HG03460 (cell line): ENCODE data around the gene ADAMTS15.

Experiments used
- ATAC-seq: cut with Tn5 transposase; IDR thresholded peaks from one replicate; pipeline ENCODE4 v1.9.1; 2021; ENCODE audit not compliant: unreplicated experiment

The ADAMTS15 gene, protein sequence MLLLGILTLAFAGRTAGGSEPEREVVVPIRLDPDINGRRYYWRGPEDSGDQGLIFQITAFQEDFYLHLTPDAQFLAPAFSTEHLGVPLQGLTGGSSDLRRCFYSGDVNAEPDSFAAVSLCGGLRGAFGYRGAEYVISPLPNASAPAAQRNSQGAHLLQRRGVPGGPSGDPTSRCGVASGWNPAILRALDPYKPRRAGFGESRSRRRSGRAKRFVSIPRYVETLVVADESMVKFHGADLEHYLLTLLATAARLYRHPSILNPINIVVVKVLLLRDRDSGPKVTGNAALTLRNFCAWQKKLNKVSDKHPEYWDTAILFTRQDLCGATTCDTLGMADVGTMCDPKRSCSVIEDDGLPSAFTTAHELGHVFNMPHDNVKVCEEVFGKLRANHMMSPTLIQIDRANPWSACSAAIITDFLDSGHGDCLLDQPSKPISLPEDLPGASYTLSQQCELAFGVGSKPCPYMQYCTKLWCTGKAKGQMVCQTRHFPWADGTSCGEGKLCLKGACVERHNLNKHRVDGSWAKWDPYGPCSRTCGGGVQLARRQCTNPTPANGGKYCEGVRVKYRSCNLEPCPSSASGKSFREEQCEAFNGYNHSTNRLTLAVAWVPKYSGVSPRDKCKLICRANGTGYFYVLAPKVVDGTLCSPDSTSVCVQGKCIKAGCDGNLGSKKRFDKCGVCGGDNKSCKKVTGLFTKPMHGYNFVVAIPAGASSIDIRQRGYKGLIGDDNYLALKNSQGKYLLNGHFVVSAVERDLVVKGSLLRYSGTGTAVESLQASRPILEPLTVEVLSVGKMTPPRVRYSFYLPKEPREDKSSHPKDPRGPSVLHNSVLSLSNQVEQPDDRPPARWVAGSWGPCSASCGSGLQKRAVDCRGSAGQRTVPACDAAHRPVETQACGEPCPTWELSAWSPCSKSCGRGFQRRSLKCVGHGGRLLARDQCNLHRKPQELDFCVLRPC

DNA sequence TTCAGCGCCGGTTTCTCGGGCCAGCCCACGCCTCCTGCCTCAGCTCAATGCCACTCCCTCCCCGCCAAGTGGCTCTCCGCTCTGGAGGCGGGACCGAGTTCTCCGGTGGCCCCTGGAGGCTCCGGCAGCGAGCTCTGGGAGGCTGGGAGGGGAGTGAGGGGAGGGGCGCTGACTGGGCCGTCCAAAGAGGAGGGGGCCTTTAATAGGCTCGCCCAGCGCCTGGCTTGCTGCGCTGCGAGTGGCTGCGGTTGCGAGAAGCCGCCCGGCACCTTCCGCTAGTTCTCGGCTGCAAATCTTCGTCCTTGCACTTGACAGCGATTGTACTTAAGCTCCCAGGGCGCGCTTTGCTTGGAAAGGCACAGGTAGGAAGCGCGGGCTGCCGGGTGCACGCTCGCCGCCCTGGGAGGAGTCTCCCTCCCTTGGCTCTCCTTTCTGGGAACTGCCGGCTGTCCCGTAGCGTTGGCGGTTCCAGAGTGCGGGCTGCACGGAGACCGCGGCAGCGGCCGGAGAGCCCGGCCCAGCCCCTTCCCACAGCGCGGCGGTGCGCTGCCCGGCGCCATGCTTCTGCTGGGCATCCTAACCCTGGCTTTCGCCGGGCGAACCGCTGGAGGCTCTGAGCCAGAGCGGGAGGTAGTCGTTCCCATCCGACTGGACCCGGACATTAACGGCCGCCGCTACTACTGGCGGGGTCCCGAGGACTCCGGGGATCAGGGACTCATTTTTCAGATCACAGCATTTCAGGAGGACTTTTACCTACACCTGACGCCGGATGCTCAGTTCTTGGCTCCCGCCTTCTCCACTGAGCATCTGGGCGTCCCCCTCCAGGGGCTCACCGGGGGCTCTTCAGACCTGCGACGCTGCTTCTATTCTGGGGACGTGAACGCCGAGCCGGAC is at the start of gene ADAMTS15:
ADAMTS15 (plus strand) TSS at position 230 of the 894 bp plus-strand sequence; CDS start at position 559, 329 bp downstream.
- ATAC-seq: no peak

DNA sequence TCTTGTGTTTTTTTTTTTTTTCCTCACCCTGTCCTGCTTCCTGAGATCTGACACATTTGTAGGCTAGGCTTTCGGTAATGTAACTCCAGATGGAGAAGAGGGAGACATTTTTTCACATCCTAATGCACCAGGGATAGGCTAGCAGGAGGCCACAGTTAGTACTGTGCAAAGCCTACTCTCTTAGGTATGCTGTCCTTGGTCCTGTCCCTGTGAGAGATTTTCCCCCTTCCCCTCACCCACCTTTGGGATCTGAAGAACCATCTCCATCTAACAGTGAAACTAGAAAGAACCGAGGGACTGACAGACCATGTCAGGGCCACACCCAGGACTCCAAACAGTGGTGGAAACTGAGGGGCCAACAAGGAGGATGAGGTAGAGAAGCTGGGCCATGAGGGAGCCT is 49.2 kb upstream of the ADAMTS15 start:
- ATAC-seq: no peak

DNA sequence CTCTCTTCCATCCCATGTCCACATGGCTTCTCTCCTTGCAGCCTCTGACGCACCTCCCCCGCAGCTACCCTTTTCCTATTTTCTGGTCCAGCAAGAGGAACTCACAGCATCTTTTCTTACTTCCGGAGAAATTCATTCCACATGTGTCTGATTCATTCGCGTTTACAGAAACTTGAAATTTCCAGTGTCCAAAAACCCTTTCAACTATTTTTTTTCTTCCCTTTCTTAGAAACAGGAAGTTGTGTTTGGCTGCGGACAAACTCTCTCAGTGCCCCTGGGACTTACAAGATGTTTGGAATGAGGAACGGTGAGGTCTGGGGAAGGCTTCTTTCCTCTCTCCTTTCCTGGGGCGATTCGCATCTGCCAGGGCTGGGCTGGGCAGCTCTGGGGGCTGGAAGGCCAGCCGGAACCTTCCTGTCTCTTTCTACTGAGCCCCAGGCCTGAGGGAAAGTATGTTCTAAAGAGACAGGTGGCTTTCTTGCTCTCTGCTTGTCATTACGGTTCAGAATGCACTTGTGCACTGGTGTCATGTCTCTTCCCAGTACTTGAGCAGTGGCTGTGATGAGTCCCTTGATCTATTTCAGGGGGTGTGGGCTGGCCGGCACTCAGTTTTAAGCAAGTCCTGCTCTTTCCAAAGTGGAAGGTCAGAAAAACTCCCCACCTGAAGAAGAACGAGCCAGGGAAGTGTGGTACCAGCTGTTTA is 47.5 kb upstream of the ADAMTS15 start:
- ATAC-seq: no peak

DNA sequence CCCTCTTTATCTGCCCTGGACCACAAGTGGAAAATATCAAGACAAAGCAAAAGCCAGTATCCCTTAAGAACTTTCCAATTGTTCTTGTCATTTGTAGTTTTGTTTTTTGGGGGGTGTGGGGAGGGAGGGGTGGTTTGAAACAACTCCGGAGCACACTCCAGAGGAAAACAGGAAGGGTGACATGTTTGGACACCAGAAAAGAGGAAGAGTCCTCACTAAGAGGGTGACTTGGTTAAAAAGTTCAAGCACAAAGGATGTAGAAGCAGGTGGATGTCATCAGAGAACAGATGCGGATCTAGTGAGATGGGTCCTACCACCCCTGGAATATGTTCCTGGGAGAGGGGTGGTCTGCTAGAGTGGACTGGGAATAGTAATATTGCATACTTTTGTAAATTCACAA is 45.9 kb upstream of the ADAMTS15 start:
- ATAC-seq: no peak

DNA sequence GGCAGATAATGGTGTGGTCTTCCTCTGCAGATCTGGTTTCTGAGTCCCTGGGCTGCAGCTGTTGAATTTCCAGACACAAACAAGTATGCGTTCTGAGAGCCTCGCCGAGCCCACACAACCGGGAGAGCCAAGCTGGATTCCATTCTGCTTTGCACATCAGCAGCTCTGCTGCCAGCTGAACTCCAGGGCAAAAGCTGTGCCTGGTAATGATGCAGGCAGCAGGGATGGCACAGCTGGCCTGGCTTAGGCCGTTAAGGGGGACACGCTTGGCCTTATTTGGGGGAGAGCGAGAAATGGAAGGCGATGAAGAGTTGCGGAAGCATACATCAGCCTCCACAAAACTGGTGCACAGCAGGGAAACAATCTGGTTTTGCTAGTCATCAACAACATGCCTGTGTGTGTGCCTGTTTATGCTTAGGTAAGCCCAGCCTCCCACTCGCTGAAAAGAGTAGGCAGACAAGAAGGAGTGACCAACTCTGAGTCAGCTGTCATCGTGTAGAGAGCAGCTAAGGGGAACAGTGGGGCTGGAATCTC is 45.1 kb upstream of the ADAMTS15 start:
- no peak for ATAC-seq

DNA sequence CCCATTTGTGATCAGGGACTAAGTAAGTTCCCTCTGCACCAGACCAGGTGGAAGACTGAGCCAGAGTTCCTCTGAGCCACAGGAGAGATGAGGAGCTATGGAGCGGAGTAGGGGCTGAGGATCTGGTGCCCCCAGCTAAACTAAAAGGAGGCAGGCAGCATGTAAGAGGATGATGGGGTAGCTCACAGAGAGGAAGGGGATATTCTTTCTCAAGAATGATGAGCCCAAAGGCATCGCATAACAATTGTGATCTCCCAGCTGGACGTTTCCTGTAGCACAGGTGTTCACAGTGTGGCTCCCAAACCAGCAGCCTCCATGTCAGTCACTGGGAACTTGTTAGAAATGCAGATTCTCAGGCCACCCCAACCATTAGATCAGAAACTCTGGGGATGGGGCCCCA is 44.5 kb upstream of the ADAMTS15 start:
- ATAC-seq: no peak

DNA sequence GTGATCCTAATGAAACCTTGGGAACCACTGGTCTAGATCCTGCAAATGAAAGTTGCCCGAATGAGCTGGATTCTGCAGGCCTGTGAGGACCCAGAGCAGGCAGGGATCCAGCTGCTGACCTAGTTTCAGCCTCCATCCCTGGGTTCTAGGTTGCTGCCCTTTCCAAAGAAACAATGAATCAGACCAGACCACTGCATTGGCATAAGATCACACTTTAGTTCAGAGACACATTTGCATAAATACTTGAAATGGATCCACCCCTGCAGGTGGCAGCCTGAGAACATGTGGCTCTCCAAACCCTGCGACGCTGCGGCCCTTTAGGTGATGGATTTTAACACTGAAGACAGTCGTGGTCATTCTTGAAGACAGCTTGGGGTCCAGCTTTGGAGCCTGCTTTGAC is 43.7 kb upstream of the ADAMTS15 start:
- ATAC-seq: no peak

DNA sequence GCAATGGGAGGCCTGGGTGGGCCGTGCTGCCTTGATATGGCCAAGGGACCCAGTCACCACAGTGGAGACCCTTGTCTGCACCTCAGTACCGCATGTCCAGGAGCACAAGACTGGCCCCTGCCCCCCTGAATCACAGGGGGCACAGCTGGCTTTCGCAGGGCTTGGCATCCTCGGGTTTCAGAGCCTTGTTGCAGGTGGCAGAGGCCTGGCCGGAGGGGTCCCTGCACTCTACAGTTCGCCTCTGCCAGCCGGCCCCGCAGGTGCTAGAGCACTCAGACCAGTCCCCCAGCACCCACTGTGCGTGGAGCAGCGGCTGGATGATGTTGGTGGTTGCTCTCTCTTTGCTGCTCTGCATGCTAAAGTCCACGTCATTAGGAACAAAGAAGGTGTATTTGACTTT is 43.0 kb upstream of the ADAMTS15 start:
- ATAC-seq: no peak

DNA sequence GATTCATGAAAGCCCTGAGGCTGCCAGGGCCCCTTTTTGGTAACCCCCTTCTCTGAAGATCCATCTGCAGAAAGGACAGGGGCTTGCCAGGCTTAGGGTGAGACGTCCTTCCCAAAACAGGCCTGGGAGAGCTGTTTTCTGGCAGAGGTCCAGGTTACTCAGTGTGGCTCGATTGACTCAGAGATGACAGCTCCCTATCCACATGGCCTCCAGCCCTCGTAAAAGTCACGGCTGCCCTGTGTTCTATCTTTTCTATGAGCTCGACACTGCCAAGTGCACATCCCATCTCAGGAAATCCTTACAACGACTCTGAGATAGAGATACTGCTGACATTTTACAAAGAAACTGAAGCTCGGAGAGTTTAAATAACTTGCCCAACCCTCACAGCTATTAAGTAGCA is 40.5 kb upstream of the ADAMTS15 start:
- no peak for ATAC-seq

DNA sequence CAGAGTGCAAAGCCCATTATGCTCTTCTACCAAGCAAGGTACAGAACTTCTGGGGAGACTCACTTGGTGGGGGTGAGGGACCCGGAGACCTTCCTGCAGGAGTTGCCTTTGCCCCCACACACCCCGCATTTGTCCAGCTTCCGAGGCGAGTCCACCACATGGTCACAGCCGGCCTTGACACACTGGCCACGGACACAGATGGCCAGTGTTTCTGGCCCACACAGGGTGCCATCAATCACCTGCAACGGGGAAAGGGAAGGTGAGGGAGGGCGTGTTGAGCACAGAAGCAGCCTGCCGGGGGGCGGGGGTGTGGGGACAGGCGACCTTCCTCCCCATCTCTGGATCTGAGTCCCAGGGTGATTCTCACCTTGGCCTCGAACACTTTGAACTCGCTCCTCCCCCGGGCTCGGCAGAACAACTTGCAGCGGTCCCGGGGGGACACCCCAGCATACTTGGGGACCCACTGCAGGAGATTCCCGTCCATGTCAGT is 40.0 kb upstream of the ADAMTS15 start:
- no peak for ATAC-seq

DNA sequence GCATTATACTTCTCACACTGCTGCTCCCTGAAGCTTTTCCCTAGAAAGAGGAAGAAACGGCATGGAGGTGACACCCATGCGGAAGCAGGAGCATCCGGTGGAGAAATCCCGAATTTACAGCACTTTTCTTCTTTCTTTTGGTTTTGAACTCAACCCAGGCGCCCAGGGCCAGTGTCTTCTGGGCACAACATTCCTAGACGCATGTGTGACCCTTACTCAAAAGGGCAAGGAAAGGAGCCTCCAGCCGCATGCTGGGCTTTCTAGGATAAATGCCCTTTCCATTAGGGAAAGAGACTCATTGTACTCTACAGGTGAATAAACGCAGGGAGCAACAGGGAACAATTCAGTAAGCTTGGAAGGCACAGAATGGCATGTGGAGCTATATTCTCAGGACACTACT is 39.5 kb upstream of the ADAMTS15 start:
- no peak for ATAC-seq

DNA sequence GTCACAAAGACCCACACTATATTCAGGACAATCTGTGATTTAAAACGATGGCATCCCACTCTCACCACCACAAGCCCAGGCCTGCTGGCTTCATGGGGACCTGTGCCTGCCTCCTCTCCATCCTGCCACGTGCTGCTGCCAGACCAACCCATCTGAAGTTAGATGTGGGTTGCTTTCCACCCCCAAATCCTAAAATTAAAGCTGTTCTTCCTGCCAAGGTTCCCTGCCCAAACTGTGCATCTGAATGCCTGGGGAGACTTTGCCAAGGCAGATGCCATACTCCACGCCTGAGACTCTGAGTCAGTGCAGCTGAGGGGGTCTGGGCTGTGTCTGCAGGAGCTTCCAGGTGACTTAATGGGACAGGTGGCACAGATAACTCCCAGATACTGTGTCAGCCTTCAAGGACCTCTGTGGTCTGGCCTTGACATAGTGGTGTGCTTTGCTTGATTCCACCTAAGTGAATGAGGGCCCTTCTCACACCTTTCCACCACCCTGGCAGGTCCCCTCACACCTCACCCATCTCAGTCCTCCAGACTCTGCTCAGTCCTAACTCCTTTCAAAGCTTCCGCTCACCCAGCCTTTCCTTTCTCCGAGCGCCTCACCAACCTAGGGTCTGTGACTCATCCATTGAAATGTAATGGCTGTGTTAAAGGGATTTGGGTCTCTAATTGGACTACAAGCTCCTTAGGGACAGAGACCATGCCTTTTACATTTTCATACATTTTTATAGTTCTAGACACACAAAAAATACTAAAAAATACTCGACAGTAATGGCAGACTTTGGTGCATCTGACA is 38.7 kb upstream of the ADAMTS15 start:
- ATAC-seq: no peak

DNA sequence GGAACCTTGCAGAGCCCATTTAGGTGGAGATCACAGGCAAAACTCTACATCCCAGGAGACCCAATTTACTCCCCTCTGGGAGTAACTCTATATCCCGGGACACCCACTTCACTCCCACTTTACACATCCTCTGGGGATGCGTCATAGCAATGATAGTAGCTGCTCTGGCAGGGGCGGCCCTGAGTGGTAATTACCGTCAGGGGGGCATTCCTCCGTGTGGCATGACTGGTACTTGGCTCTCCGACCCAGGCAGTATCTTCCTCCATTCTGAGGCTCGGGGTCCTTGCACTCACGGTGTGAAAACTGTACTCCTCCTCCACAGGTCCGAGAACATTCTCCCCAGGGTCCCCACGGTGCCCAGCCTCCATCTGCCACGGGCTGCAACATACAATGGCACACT is 37.2 kb upstream of the ADAMTS15 start:
- no peak for ATAC-seq

DNA sequence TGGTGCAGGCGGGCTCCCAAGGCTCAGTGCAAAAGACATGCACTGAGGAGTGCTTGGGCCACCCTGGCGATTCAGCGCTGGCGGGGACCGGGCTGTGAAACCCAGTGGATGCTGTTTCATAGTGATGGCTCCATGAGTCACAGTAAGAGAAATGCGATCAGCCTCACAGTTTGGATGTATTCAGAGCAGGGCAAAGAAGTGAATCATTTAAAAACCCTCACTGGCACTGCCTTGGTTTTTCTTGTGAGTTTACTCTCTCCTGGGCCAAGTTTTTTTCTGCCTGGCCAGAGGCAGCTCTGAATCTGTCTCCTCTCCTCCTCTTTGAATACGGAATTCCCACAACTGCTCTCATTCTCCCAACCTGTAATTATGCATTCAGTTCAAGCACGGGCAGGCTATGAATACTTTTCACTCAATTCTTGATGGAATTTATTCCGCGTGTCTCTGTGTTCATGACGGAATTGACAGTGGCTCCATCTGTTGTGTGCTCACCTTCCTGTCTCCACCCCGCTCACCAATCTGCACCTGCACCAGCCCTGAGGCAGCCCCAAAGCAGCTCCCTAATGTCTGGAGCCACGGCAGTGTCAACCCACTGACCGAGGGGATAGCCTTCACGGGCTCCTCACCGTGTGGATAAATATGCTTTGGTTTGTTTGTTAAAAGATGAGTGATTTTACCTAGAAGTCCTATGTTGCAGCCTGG is 34.9 kb upstream of the ADAMTS15 start:
- no peak for ATAC-seq

DNA sequence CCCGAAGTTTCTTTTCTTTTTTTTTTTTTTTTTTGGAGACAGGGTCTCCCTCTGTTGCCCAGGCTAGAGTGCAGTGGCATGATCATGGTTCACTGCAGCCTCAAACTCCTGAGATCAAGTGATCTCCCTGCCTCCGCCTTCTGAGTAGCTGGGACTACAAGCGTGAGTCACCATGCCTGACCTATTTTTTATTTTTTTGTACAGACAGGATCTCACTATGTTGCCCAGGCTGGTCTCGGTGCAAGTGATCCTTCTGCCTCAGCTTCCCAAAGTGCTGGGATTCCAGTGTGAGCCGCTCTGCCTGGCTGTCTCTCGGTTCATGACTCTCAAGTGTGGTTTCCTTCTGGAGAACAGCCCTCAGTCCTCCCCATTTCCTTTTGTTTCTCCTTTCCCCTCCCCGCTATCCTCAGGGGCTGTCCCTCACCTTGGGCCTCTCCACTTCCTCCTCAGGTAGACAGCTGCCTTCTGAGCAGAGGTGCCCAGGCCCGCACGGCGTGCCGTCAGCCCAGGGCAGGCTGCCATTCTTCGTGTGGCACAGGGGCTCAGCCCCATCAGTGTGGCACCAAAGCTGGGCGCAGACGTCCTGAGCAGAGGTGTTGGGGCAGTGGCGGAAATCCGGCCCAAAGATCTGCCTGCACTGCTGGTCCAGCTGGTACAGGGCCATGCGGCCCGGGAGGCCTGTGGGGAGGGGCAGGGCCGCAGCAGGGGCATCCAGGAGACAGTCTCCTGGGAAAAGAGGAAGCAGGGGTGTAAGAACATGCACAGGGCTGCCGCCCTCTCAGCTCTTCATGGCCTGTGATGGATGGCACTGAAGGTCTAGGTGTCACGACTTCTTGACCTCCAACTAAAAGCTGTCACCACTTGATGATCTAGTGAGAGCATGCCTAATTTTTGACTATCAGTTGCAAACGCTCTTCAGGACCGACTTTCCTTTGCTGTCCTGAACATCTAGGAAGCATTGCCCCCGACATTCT is 34.1 kb upstream of the ADAMTS15 start:
- no peak for ATAC-seq

DNA sequence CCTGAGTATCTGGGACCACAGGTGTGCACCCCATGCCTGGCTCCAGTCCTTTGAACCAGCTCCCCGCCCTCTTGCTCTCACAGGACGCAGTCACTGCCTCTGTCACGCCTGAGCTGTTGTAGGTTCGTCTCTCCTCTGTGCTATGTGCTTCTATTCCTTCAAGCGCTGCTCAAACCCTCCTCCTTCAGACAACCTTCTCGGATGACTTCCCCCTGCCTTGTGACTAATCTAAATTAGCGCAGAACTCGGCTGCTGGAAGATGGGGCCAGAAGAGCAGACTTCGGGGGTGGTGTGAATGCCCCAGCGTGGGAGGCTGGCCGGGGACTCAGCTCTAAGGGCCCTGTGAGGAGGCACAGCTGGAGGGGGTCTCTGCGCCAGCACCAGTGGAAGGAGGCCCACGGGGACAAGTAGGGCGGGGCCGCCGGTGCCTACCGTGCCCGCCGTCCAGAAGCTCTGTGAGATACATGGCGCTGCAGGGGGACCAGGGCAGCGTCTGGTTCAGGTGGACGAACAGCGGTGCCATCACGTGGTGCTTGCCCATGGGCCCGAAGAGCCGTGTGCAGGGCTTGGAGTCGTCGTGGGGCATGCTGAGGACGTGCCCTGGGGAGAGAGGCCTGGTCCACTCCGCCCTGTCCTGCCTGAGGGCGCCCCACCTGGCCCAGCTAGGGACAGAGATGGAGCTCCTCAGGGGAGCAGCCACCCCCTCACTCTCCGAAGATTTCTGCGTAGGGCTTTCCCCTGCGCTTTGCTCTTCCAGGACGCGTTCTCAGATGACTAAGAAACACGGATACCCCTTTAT is 32.5 kb upstream of the ADAMTS15 start:
- ATAC-seq: no peak

DNA sequence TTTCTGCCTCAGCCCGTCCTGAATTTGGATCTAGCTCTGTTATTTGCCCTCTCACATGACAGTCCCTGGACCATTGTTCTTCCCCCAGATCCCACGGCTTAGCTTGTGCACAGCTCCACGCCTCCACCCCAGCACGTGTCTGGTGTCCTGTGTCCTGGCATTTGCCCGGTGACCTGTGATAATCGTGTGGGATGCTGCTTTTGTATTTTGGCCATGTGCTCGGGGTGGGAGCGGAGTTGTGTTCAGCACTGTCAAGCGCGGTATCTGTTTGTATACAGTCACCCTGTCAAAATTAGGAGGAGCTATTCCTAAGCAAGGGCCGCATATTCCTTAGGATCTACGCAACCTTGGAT is 31.9 kb upstream of the ADAMTS15 start:
- no peak for ATAC-seq
